HEK293 (cell line): Measurements from ENCODE around the gene FRMPD4.

Experiments
- CTCF ChIA-PET: fragments of 350-600 bp; formaldehyde crosslinking; extraction: SDS; loops from one replicate; lab custom pipeline; 2021; ENCODE audit warnings: antibody characterized with exemption; lab: Yijun Ruan, JAX
- POLR2A ChIA-PET: fragments of 300-600 bp; formaldehyde crosslinking; extraction: SDS; loops from one replicate; lab custom pipeline; 2020; ENCODE audit warnings: antibody characterized with exemption, inconsistent platforms; lab: Yijun Ruan, JAX
- H3K27ac ChIP-seq: fragments of 200-500 bp; sonication (Bioruptor generic); 2 replicates; pipeline ENCODE4 v1.5.1; 2014; ENCODE audit warnings: low read depth, low read length, control low read depth, inconsistent platforms; ENCODE audit errors: extremely low read depth
- H3K36me3 ChIP-seq, 2 experiments: fragments of 200-500 bp in 1 of 2; sonication (Bioruptor generic) in 1 of 2; 1 replicate in 1 of 2; 2 replicates in 1 of 2; pipeline ENCODE4 v1.5.1; 2014 to 2017; ENCODE audit warnings: inconsistent platforms in 2 of 2, low read length in 2 of 2; ENCODE audit not compliant: control insufficient read depth in 2 of 2, insufficient read depth in 1 of 2
- H3K4me1 ChIP-seq: fragments of 200-500 bp; sonication (Bioruptor generic); 2 replicates; pipeline ENCODE4 v1.5.1; 2014; ENCODE audit warnings: mild to moderate bottlenecking, low read length, inconsistent platforms; ENCODE audit not compliant: control insufficient read depth, insufficient read depth
- H3K4me3 ChIP-seq: 2 replicates; pipeline ENCODE4 v1.5.1; 2011; ENCODE audit warnings: low read depth, mild to moderate bottlenecking, control low read depth, low read length, moderate library complexity
- H3K9me3 ChIP-seq: fragments of 200-500 bp; sonication (Bioruptor generic); 2 replicates; pipeline ENCODE4 v1.5.1; 2014; ENCODE audit warnings: low read depth, low read length, inconsistent platforms; ENCODE audit not compliant: control insufficient read depth, insufficient read depth
- GLIS1 ChIP-seq: fragments of 450-650 bp; formaldehyde crosslinking; IDR thresholded peaks from 2 replicates; pipeline ENCODE4 v1.5.1; 2016; ENCODE audit warnings: missing biosample characterization, missing genetic modification characterization
- HOXA7 ChIP-seq: sonication (generic); formaldehyde crosslinking; IDR thresholded peaks from 2 replicates; pipeline ENCODE4 v1.8.1; 2022; ENCODE audit warnings: missing genetic modification reagents, borderline replicate concordance
- KLF10 ChIP-seq: fragments of 450-650 bp; IDR thresholded peaks from 2 replicates; pipeline ENCODE4 v1.5.1; 2018; ENCODE audit warnings: missing biosample characterization, mild to moderate bottlenecking, missing genetic modification characterization
- KLF8 ChIP-seq: fragments of 450-650 bp; formaldehyde crosslinking; IDR thresholded peaks from 2 replicates; pipeline ENCODE4 v1.5.1; 2016; ENCODE audit warnings: missing biosample characterization, missing genetic modification characterization
- OVOL3 ChIP-seq: fragments of 450-650 bp; formaldehyde crosslinking; IDR thresholded peaks from 2 replicates; pipeline ENCODE4 v1.5.1; 2016; ENCODE audit warnings: missing biosample characterization, missing genetic modification characterization
- YY2 ChIP-seq: fragments of 450-650 bp; formaldehyde crosslinking; IDR thresholded peaks from 2 replicates; pipeline ENCODE4 v1.5.1; 2016; ENCODE audit warnings: missing biosample characterization, missing genetic modification characterization
- ZNF114 ChIP-seq: fragments of 450-650 bp; formaldehyde crosslinking; IDR thresholded peaks from 2 replicates; pipeline ENCODE4 v1.5.0; 2017; ENCODE audit warnings: missing biosample characterization, missing genetic modification characterization
- ZNF175 ChIP-seq: fragments of 450-650 bp; formaldehyde crosslinking; IDR thresholded peaks from 2 replicates; pipeline ENCODE4 v1.5.1; 2016; ENCODE audit warnings: missing biosample characterization, missing genetic modification characterization
- ZNF184 ChIP-seq: fragments of 450-650 bp; IDR thresholded peaks from 2 replicates; pipeline ENCODE4 v1.5.1; 2018; ENCODE audit warnings: missing biosample characterization, mild to moderate bottlenecking, missing genetic modification characterization
- ZNF211 ChIP-seq: fragments of 450-650 bp; formaldehyde crosslinking; IDR thresholded peaks from 2 replicates; pipeline ENCODE4 v1.5.1; 2016; ENCODE audit warnings: low read depth, missing biosample characterization, missing genetic modification characterization
- ZNF239 ChIP-seq: fragments of 450-650 bp; formaldehyde crosslinking; IDR thresholded peaks from 2 replicates; pipeline ENCODE4 v1.5.1; 2016; ENCODE audit warnings: missing biosample characterization, missing genetic modification characterization
- ZNF341 ChIP-seq: fragments of 450-650 bp; formaldehyde crosslinking; IDR thresholded peaks from 2 replicates; pipeline ENCODE4; 2016; ENCODE audit warnings: low read depth, missing biosample characterization, missing genetic modification characterization
- ZNF366 ChIP-seq: fragments of 450-650 bp; formaldehyde crosslinking; conservative IDR thresholded peaks from 2 replicates; pipeline ENCODE4 v1.5.1; 2016; ENCODE audit warnings: missing biosample characterization, missing genetic modification characterization
- ZNF555 ChIP-seq: fragments of 450-650 bp; formaldehyde crosslinking; conservative IDR thresholded peaks from 2 replicates; pipeline ENCODE4 v1.5.1; 2017; ENCODE audit warnings: missing biosample characterization, mild to moderate bottlenecking, missing genetic modification characterization, inconsistent platforms
- ZNF585B ChIP-seq: fragments of 450-650 bp; formaldehyde crosslinking; IDR thresholded peaks from 2 replicates; pipeline ENCODE4 v1.5.1; 2016; ENCODE audit warnings: missing biosample characterization, missing genetic modification characterization
- ZNF623 ChIP-seq: fragments of 450-650 bp; formaldehyde crosslinking; IDR thresholded peaks from 2 replicates; pipeline ENCODE4 v1.5.1; 2016; ENCODE audit warnings: missing biosample characterization, missing genetic modification characterization
- ZNF707 ChIP-seq: fragments of 450-650 bp; formaldehyde crosslinking; IDR thresholded peaks from 2 replicates; pipeline ENCODE4 v1.5.1; 2016; ENCODE audit warnings: missing biosample characterization, missing genetic modification characterization
- ZNF785 ChIP-seq: fragments of 450-650 bp; formaldehyde crosslinking; IDR thresholded peaks from 2 replicates; pipeline ENCODE4 v1.5.1; 2016; ENCODE audit warnings: missing biosample characterization, missing genetic modification characterization
- TF ChIP-seq, protein P1 (sequence below): fragments of 450-650 bp; formaldehyde crosslinking; IDR thresholded peaks from 2 replicates; pipeline ENCODE4 v1.5.1; 2016; ENCODE audit warnings: missing biosample characterization, missing genetic modification characterization
- TF ChIP-seq, protein P2 (sequence below): fragments of 450-650 bp; formaldehyde crosslinking; IDR thresholded peaks from 2 replicates; pipeline ENCODE4 v1.5.1; 2016; ENCODE audit warnings: missing biosample characterization, missing genetic modification characterization
- TF ChIP-seq, protein P3 (sequence below): fragments of 450-650 bp; formaldehyde crosslinking; IDR thresholded peaks from 2 replicates; pipeline ENCODE4; 2016; ENCODE audit warnings: missing biosample characterization, missing genetic modification characterization
- TF ChIP-seq, protein P4 (sequence below): fragments of 450-650 bp; formaldehyde crosslinking; IDR thresholded peaks from 2 replicates; pipeline ENCODE4 v1.5.1; 2016; ENCODE audit warnings: missing biosample characterization, missing genetic modification characterization
- TF ChIP-seq, protein P5 (sequence below): fragments of 450-650 bp; formaldehyde crosslinking; IDR thresholded peaks from 2 replicates; pipeline ENCODE4 v1.5.1; 2016; ENCODE audit warnings: missing biosample characterization, missing genetic modification characterization, borderline replicate concordance

The FRMPD4 gene

DNA sequence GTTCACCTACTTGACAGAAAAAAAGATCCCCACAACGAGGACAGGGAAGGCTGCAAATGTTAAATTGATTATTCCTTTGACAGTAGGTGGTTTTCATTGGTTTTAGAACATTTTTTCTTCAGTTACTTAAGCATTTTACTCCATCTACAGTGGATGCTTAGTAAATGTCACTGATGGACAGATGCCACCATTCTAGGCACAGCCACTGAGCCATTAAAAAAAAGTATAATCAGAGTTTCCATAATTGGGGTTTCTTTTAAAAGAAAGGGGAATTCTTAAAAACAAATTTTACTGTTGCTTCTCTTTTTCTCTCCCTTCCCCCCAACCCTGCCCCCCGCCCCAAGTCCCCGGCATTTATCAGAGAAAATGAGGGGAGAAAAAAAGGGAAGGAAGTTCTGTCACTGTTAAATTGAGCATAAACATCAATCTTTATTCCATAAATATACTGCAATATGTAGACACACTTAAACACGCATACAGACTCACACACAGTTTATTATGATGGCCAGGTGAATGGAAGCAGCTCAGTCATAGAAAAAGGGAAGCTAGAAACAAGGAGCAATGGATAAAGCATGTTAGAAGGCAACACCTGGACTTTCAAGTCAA lies 573.3 kb downstream of the FRMPD4 start:
- POLR2A ChIA-PET, result no interaction called here
- Histone ChIP-seq H3K4me1 (no peaks in the 10 kb centered on the region), H3K27ac (no peak overlapping the region), H3K9me3 (no peaks in the 10 kb centered on the region), H3K36me3 (no peaks in the 10 kb centered on the region), H3K4me3 (no peak overlapping the region)
- CTCF ChIA-PET, result interaction anchor here (0.6 to 0.8 kb wide), 5 partner anchors 10 to 933 kb away, joined by 3 to 5 read pairs (median 4); no protein-coding TSS in a partner anchor
- TF ChIP-seq YY2 (tag by site-specific recombination) (no peak), OVOL3 (tag by site-specific recombination) (no peak), ZNF175 (tag by site-specific recombination) (no peak), ZNF623 (tag by site-specific recombination) (no peak), ZNF555 (no peak), ZNF707 (tag by site-specific recombination) (no peak), ZNF211 (tag by site-specific recombination) (no peak), ZNF785 (no peak), ZNF341 (tag by site-specific recombination) (no peak), ZNF366 (tag by site-specific recombination) (no peak), ZNF585B (no peak), ZNF114 (tag by site-specific recombination) (no peak)
- TF ChIP-seq, protein P1, sequence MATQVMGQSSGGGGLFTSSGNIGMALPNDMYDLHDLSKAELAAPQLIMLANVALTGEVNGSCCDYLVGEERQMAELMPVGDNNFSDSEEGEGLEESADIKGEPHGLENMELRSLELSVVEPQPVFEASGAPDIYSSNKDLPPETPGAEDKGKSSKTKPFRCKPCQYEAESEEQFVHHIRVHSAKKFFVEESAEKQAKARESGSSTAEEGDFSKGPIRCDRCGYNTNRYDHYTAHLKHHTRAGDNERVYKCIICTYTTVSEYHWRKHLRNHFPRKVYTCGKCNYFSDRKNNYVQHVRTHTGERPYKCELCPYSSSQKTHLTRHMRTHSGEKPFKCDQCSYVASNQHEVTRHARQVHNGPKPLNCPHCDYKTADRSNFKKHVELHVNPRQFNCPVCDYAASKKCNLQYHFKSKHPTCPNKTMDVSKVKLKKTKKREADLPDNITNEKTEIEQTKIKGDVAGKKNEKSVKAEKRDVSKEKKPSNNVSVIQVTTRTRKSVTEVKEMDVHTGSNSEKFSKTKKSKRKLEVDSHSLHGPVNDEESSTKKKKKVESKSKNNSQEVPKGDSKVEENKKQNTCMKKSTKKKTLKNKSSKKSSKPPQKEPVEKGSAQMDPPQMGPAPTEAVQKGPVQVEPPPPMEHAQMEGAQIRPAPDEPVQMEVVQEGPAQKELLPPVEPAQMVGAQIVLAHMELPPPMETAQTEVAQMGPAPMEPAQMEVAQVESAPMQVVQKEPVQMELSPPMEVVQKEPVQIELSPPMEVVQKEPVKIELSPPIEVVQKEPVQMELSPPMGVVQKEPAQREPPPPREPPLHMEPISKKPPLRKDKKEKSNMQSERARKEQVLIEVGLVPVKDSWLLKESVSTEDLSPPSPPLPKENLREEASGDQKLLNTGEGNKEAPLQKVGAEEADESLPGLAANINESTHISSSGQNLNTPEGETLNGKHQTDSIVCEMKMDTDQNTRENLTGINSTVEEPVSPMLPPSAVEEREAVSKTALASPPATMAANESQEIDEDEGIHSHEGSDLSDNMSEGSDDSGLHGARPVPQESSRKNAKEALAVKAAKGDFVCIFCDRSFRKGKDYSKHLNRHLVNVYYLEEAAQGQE (tag by site-specific recombination), result no peak
- TF ChIP-seq, protein P2, sequence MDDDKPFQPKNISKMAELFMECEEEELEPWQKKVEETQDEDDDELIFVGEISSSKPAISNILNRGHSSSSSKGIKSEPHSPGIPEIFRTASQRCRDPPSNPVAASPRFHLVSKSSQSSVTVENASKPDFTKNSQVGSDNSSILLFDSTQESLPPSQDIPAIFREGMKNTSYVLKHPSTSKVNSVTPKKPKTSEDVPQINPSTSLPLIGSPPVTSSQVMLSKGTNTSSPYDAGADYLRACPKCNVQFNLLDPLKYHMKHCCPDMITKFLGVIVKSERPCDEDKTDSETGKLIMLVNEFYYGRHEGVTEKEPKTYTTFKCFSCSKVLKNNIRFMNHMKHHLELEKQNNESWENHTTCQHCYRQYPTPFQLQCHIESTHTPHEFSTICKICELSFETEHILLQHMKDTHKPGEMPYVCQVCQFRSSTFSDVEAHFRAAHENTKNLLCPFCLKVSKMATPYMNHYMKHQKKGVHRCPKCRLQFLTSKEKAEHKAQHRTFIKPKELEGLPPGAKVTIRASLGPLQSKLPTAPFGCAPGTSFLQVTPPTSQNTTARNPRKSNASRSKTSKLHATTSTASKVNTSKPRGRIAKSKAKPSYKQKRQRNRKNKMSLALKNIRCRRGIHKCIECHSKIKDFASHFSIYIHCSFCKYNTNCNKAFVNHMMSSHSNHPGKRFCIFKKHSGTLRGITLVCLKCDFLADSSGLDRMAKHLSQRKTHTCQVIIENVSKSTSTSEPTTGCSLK (tag by site-specific recombination), result no peak

DNA sequence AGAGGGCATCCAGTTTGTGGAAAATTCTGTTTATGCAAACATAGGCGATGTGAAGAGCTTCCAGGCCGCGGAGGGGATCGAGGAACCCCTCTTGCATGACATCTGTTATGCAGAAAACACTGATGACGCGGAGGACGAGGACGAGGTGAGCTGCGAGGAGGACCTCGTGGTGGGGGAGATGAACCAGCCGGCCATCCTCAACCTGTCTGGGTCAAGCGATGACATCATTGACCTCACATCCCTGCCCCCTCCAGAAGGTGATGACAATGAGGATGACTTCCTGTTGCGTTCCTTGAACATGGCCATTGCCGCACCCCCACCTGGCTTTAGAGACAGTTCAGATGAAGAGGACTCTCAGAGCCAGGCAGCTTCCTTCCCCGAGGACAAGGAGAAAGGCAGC lies 578.3 kb downstream of the FRMPD4 start:
- POLR2A ChIA-PET, result no interaction called here
- no peaks in the 10 kb centered on the region for H3K9me3 ChIP-seq
- CTCF ChIA-PET, result no interaction called here
- H3K4me1 ChIP-seq, result no peaks in the 10 kb centered on the region
- no peaks in the 10 kb centered on the region for H3K36me3 ChIP-seq
- no peak overlapping the region for H3K27ac ChIP-seq
- no peak overlapping the region for H3K4me3 ChIP-seq
- TF ChIP-seq KLF10, result no peak
- no peak for TF ChIP-seq GLIS1 (tag by site-specific recombination)
- TF ChIP-seq KLF8, result no peak
- TF ChIP-seq HOXA7 (CRISPR knock-in tag), result no peak
- no peak for TF ChIP-seq ZNF184 (tag by site-specific recombination)
- TF ChIP-seq, protein P3, sequence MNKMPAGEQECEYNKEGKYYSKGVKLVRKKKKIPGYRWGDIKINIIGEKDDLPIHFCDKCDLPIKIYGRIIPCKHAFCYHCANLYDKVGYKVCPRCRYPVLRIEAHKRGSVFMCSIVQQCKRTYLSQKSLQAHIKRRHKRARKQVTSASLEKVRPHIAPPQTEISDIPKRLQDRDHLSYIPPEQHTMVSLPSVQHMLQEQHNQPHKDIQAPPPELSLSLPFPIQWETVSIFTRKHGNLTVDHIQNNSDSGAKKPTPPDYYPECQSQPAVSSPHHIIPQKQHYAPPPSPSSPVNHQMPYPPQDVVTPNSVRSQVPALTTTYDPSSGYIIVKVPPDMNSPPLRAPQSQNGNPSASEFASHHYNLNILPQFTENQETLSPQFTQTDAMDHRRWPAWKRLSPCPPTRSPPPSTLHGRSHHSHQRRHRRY (tag by site-specific recombination), result no peak
- TF ChIP-seq, protein P4, sequence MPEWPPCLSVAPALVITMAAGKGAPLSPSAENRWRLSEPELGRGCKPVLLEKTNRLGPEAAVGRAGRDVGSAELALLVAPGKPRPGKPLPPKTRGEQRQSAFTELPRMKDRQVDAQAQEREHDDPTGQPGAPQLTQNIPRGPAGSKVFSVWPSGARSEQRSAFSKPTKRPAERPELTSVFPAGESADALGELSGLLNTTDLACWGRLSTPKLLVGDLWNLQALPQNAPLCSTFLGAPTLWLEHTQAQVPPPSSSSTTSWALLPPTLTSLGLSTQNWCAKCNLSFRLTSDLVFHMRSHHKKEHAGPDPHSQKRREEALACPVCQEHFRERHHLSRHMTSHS, result no peak
- TF ChIP-seq ZNF239 (tag by site-specific recombination), result no peak
- TF ChIP-seq, protein P5, sequence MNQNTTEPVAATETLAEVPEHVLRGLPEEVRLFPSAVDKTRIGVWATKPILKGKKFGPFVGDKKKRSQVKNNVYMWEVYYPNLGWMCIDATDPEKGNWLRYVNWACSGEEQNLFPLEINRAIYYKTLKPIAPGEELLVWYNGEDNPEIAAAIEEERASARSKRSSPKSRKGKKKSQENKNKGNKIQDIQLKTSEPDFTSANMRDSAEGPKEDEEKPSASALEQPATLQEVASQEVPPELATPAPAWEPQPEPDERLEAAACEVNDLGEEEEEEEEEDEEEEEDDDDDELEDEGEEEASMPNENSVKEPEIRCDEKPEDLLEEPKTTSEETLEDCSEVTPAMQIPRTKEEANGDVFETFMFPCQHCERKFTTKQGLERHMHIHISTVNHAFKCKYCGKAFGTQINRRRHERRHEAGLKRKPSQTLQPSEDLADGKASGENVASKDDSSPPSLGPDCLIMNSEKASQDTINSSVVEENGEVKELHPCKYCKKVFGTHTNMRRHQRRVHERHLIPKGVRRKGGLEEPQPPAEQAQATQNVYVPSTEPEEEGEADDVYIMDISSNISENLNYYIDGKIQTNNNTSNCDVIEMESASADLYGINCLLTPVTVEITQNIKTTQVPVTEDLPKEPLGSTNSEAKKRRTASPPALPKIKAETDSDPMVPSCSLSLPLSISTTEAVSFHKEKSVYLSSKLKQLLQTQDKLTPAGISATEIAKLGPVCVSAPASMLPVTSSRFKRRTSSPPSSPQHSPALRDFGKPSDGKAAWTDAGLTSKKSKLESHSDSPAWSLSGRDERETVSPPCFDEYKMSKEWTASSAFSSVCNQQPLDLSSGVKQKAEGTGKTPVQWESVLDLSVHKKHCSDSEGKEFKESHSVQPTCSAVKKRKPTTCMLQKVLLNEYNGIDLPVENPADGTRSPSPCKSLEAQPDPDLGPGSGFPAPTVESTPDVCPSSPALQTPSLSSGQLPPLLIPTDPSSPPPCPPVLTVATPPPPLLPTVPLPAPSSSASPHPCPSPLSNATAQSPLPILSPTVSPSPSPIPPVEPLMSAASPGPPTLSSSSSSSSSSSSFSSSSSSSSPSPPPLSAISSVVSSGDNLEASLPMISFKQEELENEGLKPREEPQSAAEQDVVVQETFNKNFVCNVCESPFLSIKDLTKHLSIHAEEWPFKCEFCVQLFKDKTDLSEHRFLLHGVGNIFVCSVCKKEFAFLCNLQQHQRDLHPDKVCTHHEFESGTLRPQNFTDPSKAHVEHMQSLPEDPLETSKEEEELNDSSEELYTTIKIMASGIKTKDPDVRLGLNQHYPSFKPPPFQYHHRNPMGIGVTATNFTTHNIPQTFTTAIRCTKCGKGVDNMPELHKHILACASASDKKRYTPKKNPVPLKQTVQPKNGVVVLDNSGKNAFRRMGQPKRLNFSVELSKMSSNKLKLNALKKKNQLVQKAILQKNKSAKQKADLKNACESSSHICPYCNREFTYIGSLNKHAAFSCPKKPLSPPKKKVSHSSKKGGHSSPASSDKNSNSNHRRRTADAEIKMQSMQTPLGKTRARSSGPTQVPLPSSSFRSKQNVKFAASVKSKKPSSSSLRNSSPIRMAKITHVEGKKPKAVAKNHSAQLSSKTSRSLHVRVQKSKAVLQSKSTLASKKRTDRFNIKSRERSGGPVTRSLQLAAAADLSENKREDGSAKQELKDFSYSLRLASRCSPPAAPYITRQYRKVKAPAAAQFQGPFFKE, result no peak
